ENCODE data around the gene PPFIBP2.

- TF ChIP-seq CTCF (IDR thresholded peaks at IDR 0.05) (no peak), CHD2 (IDR thresholded peaks at IDR 0.05; ENCODE audit: low read length, partially characterized antibody) (no peak), EP300 (IDR thresholded peaks at IDR 0.05) (no peak), KDM1A (IDR thresholded peaks at IDR 0.05; ENCODE audit: low read depth) (no peak), JUNB (IDR thresholded peaks at IDR 0.05) (no peak), ESRRA (IDR thresholded peaks at IDR 0.05; ENCODE audit: borderline replicate concordance, low read length) (no peak), RAD21 (conservative IDR thresholded peaks at IDR 0.05 in 1 of 2, IDR thresholded peaks at IDR 0.05 in 1 of 2) (no peak)
These were observed 156.8 kb downstream of the PPFIBP2 start for GRCh38 chr11:7670641-7671040.

All from A549 (cell line).